A549 (cell line): Measurements from ENCODE around the gene FAM89B. TPM values are rescaled to one million over a fixed set of nuclear protein-coding genes. Genes with fewer than 3 reads are reported as not detected.

Experiments used
- ATAC-seq, 2 experiments: fragments of 200-7000 bp in 1 of 2; fragments of >200 bp in 1 of 2; cut with Nextera tagmentation in 1 of 2; cut with Tn5 transposase in 1 of 2; 3 replicates each; pipeline versions ENCODE4 v1.8.0 to v1.9.1; 2018 to 2020; ENCODE audit warnings: mild to moderate bottlenecking in 1 of 2, moderate library complexity in 1 of 2
- CTCF ChIA-PET: fragments of 300-600 bp; sonication (Branson Sonifier 250); formaldehyde crosslinking; extraction: SDS; loops from one replicate; lab custom pipeline; 2021; ENCODE audit warnings: antibody characterized with exemption, inconsistent platforms; lab: Yijun Ruan, JAX
- POLR2A ChIA-PET: fragments of 350-600 bp; formaldehyde crosslinking; extraction: SDS; loops from one replicate; lab custom pipeline; 2021; ENCODE audit warnings: antibody characterized with exemption, inconsistent platforms; lab: Yijun Ruan, JAX
- DNase-seq, 2 experiments: peaks; one replicate each; pipeline versions ENCODE4 v3.0.0 to v3.0.0-alpha.2; 2011 to 2016; ENCODE audit warnings: low read depth in 1 of 2, low spot score in 1 of 2
- FAIRE-seq: peaks from 2 replicates; lab custom pipeline; 2011; peaks lifted over from hg19 to GRCh38; lab: Jason Lieb, UNC
- H3K27ac ChIP-seq, 2 experiments: fragments of >200 bp; sonication (Bioruptor Twin); formaldehyde crosslinking; 3 replicates each; pipeline ENCODE4 v1.5.1; 2016 to 2017
- H3K4me1 ChIP-seq: fragments of >200 bp; sonication (Bioruptor Twin); formaldehyde crosslinking; 3 replicates; pipeline ENCODE4 v1.6.1; 2016
- H3K4me2 ChIP-seq: fragments of >200 bp; sonication (Bioruptor Twin); formaldehyde crosslinking; 3 replicates; pipeline ENCODE4 v1.6.1; 2016
- H3K4me3 ChIP-seq: fragments of >200 bp; sonication (Bioruptor Twin); formaldehyde crosslinking; 3 replicates; pipeline ENCODE4 v1.5.1; 2016
- H3K9me3 ChIP-seq: fragments of >200 bp; sonication (Bioruptor Twin); formaldehyde crosslinking; 3 replicates; pipeline ENCODE4 v1.6.1; 2016
- CBX8 ChIP-seq: fragments of 200-600 bp; sonication (generic); IDR thresholded peaks from 2 replicates; pipeline ENCODE4 v1.6.1; 2016
- CEBPB ChIP-seq, 2 experiments: fragments of >200 bp in 1 of 2; sonication (Bioruptor Twin) in 1 of 2; formaldehyde crosslinking in 1 of 2; IDR thresholded peaks; 2 replicates each; pipeline ENCODE4 v1.6.1; 2012 to 2016
- EHF ChIP-seq: fragments of 250-450 bp; sonication (Bioruptor Pico); IDR thresholded peaks from 2 replicates; pipeline ENCODE4 v1.5.0; 2020; ENCODE audit warnings: mild to moderate bottlenecking
- HMGXB4 ChIP-seq: fragments of 250-450 bp; sonication (Bioruptor Pico); IDR thresholded peaks from 2 replicates; pipeline ENCODE4 v1.5.0; 2021; ENCODE audit warnings: mild to moderate bottlenecking, moderate library complexity, borderline replicate concordance
- JUN ChIP-seq, 2 experiments: fragments of >200 bp; sonication (Bioruptor Twin); formaldehyde crosslinking; IDR thresholded peaks; 2 replicates in 1 of 2; 3 replicates in 1 of 2; pipeline ENCODE4 v1.6.1; 2016 to 2017
- MAX ChIP-seq: IDR thresholded peaks from 2 replicates; pipeline ENCODE4 v1.6.1; 2012
- NPAS2 ChIP-seq: fragments of 250-450 bp; sonication (Bioruptor Pico); IDR thresholded peaks from 2 replicates; pipeline ENCODE4 v1.8.0; 2022; ENCODE audit warnings: mild to moderate bottlenecking, moderate library complexity, borderline replicate concordance
- PBX3 ChIP-seq: IDR thresholded peaks from 2 replicates; pipeline ENCODE4 v1.6.1; 2012
- RARB ChIP-seq: fragments of 250-450 bp; sonication (Bioruptor Pico); IDR thresholded peaks from 2 replicates; pipeline ENCODE4 v1.8.0; 2021; ENCODE audit warnings: mild to moderate bottlenecking, moderate library complexity
- RCOR1 ChIP-seq: fragments of 150-350 bp; IDR thresholded peaks from 2 replicates; pipeline ENCODE4 v1.6.1; 2014; ENCODE audit warnings: antibody characterized with exemption, low read length, low read depth
- WGBS: methylation state at CpG from one replicate; pipeline ENCODE4 v1.1.6; 2017; ENCODE audit errors: missing lambda C conversion rate; 5-methylcytosine and 5-hydroxymethylcytosine counted together
- polyA plus RNA-seq, 4 experiments: library from polyadenylated mRNA; depleted of rRNA in 3 of 4; stranded (reverse); fragments of >200 nt; fragmentation: RNase III in 1 of 4; extraction: RNeasy Plus Mini Kit Qiagen cat#74134 plus additional on column Dnase treatment in 1 of 4; gene quantifications; 2 replicates in 3 of 4; 3 replicates in 1 of 4; pipeline ENCODE4 v1.2.3, GENCODE V29; 2011 to 2017

The FAM89B gene
- polyA plus RNA-seq, 2 of the 4 experiments (the other 2 are of a cell fraction) = 13.5 to 23.9 TPM

- TF ChIP-seq CEBPB (IDR thresholded peaks at IDR 0.05) = no peak
- TF ChIP-seq JUN (IDR thresholded peaks at IDR 0.05) = 0 out of 5 replicates have a peak, but pooled peaks of 1 of the 2 experiments have one; percentile 15
- ATAC-seq (peak in 1 of 2 experiments; percentile 3; a peak in 3 of 6 replicates), DNase-seq (no peak), FAIRE-seq (no peak)
- Histone ChIP-seq H3K27ac (no peak overlapping the region), H3K9me3 (no peaks in the 10 kb centered on the region), H3K4me1 (peaks cover 2% of the 10 kb centered on the region; the same call in 1 of the 3 replicates), H3K4me2 (no peak overlapping the region), H3K4me3 (no peak overlapping the region)
- WGBS = 94% methylated on average over 9 of the region's 9 CpGs
- POLR2A ChIA-PET = interaction anchor here (1.0 kb wide), 1 partner anchor 27 kb away, joined by 3 read pairs; no protein-coding TSS in a partner anchor
- CTCF ChIA-PET = interaction anchor here (2.6 to 15.3 kb wide), 3 partner anchors 17 to 59 kb away, joined by 11 to 393 read pairs (median 14); partner anchors contain the start of genes FAM89B, LTBP3 and ZNRD2
These were observed 37.2 kb upstream of the FAM89B start for GRCh38 chr11:65535102-65535501.

- Histone ChIP-seq H3K4me2 (no peak overlapping the region), H3K4me3 (no peak overlapping the region), H3K9me3 (no peaks in the 10 kb centered on the region), H3K27ac (no peak overlapping the region), H3K4me1 (peaks cover 10% of the 10 kb centered on the region)
- TF ChIP-seq NPAS2 (CRISPR knock-in tag) (no peak), RARB (CRISPR knock-in tag) (no peak), PBX3 (0 out of 2 replicates have a peak, but pooled peaks have one; percentile 13), EHF (CRISPR knock-in tag) (no peak), MAX (no peak), HMGXB4 (CRISPR knock-in tag) (no peak), JUN (IDR thresholded peaks at IDR 0.05) (peak in 1 of 2 experiments; percentile 31; a peak in 1 of 5 replicates), RCOR1 (no peak)
- FAIRE-seq (no peak), ATAC-seq (no peak), DNase-seq (no peak)
- ChIA-PET CTCF (interaction anchor here (0.5 to 15.3 kb wide), 8 partner anchors 10 to 1092 kb away, joined by 3 to 393 read pairs (median 4); partner anchors contain the start of genes FAM89B, LTBP3 and ZNRD2), POLR2A (interaction anchor here (0.6 to 1.3 kb wide), 3 partner anchors 10 to 58 kb away, joined by 3 read pairs; no protein-coding TSS in a partner anchor)
- WGBS = 88% methylated on average over 11 of the region's 12 CpGs
These were observed 35.7 kb upstream of the FAM89B start for GRCh38 chr11:65536412-65537295.

GRCh38 chr11:65537296-65537597, 35.1 kb upstream of the FAM89B start:
- no peaks in the 10 kb centered on the region for H3K9me3 ChIP-seq
- ChIA-PET POLR2A (interaction anchor here (1.3 kb wide), 1 partner anchor 57 kb away, joined by 3 read pairs; no protein-coding TSS in a partner anchor), CTCF (interaction anchor here (0.5 to 15.3 kb wide), 11 partner anchors 6 to 1093 kb away, joined by 3 to 393 read pairs (median 4); partner anchors contain the start of genes FAM89B, LTBP3 and ZNRD2)
- 100% methylated on average over 2 of the region's 2 CpGs for WGBS
- TF ChIP-seq JUN (IDR thresholded peaks at IDR 0.05) = peak in 1 of 2 experiments; percentile 38; a peak in 1 of 5 replicates
- TF ChIP-seq PBX3 = 0 out of 2 replicates have a peak, but pooled peaks have one; percentile 2
- no peak for TF ChIP-seq CBX8
- no peak for TF ChIP-seq CEBPB (IDR thresholded peaks at IDR 0.05)
- no peak for FAIRE-seq
- no peak for DNase-seq
- H3K4me3 ChIP-seq = no peak overlapping the region
- H3K4me2 ChIP-seq = no peak overlapping the region
- H3K4me1 ChIP-seq = peaks cover 10% of the 10 kb centered on the region
- H3K27ac ChIP-seq = no peak overlapping the region
- no peak for ATAC-seq
